Measurements from ENCODE around the gene ZDHHC18. TPM values are rescaled to one million over a fixed set of nuclear protein-coding genes. Genes with fewer than 3 reads are reported as not detected.

Gene ZDHHC18
- polyA plus RNA-seq, 2 donors = 14.4 to 15.0 TPM

DNA sequence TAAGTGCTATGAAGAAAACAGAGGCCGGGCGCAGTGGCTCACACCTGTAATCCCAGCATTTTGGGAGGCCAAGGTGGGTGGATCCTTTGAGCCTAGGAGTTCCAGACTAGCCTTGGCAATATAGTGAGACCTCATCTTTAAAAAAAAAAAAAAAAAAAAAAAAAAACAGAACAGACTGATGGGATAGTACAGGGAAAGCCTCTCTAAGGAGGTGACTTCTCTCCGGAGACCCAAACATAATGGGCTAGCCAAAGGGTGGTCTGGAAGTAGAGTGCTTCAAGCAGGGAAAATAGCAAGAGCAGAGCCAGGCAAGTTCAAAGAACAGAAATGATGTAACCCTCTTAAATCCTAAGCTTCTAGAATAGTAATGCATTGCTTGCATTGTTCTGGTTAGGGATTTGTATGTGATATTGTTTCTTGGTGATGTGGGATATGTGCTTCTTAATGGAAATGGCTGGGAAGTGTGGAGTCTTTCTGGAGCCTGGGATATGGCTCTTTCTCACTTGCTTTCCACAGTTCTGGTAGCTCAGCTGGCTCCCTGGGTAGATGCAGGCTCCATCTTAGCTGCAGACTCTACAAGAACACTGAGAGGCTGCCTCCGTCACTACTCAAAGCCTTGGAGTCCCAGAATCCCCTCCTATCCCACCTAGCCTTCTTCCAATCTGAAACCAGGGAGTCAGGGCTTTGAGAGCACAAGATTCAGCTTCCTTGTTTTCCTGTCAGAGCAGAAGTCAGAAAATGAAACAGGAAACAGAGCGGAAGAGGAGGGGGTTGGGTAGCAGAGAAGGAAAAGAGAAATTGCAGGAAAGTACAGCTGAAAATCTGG lies 40.7 kb upstream of the ZDHHC18 start:
- H3K4me3 ChIP-seq (ENCODE audit: low read depth in 1 of 2, low read length in 2 of 2) = no peak overlapping the region
- H3K27me3 ChIP-seq (ENCODE audit: control insufficient read depth in 1 of 2, insufficient read depth in 2 of 2, low read length in 2 of 2) = no peaks in the 10 kb centered on the region
- no peaks in the 10 kb centered on the region for H3K36me3 ChIP-seq (ENCODE audit: control insufficient read depth in 2 of 2, insufficient read depth in 2 of 2, low read length in 1 of 2)
- no peaks in the 10 kb centered on the region for H3K9me3 ChIP-seq (ENCODE audit: control insufficient read depth in 2 of 2, insufficient read depth in 1 of 2, low read depth in 1 of 2, low read length in 1 of 2)
- H3K4me1 ChIP-seq (ENCODE audit: control insufficient read depth in 2 of 2, insufficient read depth in 2 of 2, low read length in 1 of 2) = peaks cover 0 to 9% of the 10 kb centered on the region in 2 donors
- H3K27ac ChIP-seq (ENCODE audit: low read depth in 2 of 2, low read length in 1 of 2) = peak overlapping the region; percentile 93 to 98
- WGBS, 2 donors = 74 to 79% methylated on average over 5 of the region's 5 CpGs

DNA sequence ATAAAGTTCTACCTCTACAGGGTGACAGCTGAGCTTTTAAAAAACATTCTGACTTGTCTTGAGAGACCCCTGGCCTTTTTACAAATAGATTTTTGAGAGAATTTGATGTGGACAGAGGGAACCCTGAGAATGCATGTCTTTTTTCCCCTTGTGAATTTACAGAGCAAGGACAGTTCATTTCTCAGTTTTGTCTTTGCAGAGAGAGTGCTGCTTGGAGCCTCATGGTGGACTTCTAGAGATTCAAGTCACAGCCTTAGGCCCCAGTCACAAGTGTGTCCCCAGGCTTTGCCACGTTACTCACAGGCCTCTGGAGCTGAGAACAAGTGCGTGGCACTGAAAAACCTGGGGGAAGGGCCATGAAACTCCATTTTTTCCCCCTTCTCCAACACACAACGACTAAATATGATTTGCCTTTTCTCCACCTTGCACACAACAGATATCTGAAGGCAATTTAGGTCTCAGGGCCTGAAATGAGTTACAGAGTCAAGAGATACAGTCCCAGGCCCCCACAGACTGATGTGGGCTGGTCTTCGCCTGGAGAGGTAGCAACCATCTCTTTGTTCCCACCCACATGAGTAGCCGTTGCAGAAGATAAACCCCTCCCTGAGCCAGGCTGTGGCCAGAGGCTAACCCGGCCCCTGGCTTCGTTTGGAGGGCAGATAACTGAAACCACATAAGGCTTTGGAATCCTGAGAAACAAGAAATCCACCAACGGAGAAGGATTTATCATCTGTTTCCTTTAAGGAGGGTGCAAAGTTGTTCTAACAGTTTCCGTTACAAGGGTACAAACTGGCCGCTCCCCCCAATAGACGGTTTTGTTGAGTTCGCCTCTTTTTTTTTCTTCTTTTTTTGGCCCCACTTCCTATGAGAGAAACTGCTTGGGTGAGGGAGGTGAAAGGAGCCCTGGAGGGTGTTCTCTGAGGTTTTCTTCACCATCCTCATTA lies 39.8 kb upstream of the ZDHHC18 start:
- Histone ChIP-seq H3K27ac (ENCODE audit: low read depth in 2 of 2, low read length in 1 of 2) (peak overlapping the region; percentile 98), H3K36me3 (ENCODE audit: control insufficient read depth in 2 of 2, insufficient read depth in 2 of 2, low read length in 1 of 2) (no peaks in the 10 kb centered on the region), H3K4me3 (ENCODE audit: low read depth in 1 of 2, low read length in 2 of 2) (peak overlapping the region; percentile 74), H3K9me3 (ENCODE audit: control insufficient read depth in 2 of 2, insufficient read depth in 1 of 2, low read depth in 1 of 2, low read length in 1 of 2) (no peaks in the 10 kb centered on the region), H3K27me3 (ENCODE audit: control insufficient read depth in 1 of 2, insufficient read depth in 2 of 2, low read length in 2 of 2) (no peaks in the 10 kb centered on the region), H3K4me1 (ENCODE audit: control insufficient read depth in 2 of 2, insufficient read depth in 2 of 2, low read length in 1 of 2) (peaks cover 0 to 9% of the 10 kb centered on the region in 2 donors)
- 9 to 11% methylated on average over 12 of the region's 12 CpGs for WGBS, 2 donors

GRCh38 chr1:26787381-26787705 lies 39.1 kb upstream of the ZDHHC18 start:
- Histone ChIP-seq H3K36me3 (ENCODE audit: control insufficient read depth in 2 of 2, insufficient read depth in 2 of 2, low read length in 1 of 2) (no peaks in the 10 kb centered on the region), H3K9me3 (ENCODE audit: control insufficient read depth in 2 of 2, insufficient read depth in 1 of 2, low read depth in 1 of 2, low read length in 1 of 2) (no peaks in the 10 kb centered on the region), H3K4me1 (ENCODE audit: control insufficient read depth in 2 of 2, insufficient read depth in 2 of 2, low read length in 1 of 2) (peaks cover 0 to 9% of the 10 kb centered on the region in 2 donors), H3K27ac (ENCODE audit: low read depth in 2 of 2, low read length in 1 of 2) (peak overlapping the region; percentile 98), H3K27me3 (ENCODE audit: control insufficient read depth in 1 of 2, insufficient read depth in 2 of 2, low read length in 2 of 2) (no peaks in the 10 kb centered on the region), H3K4me3 (ENCODE audit: low read depth in 1 of 2, low read length in 2 of 2) (peak overlapping the region; percentile 74)
- WGBS, 2 donors = 1% methylated on average over 11 of the region's 11 CpGs

DNA sequence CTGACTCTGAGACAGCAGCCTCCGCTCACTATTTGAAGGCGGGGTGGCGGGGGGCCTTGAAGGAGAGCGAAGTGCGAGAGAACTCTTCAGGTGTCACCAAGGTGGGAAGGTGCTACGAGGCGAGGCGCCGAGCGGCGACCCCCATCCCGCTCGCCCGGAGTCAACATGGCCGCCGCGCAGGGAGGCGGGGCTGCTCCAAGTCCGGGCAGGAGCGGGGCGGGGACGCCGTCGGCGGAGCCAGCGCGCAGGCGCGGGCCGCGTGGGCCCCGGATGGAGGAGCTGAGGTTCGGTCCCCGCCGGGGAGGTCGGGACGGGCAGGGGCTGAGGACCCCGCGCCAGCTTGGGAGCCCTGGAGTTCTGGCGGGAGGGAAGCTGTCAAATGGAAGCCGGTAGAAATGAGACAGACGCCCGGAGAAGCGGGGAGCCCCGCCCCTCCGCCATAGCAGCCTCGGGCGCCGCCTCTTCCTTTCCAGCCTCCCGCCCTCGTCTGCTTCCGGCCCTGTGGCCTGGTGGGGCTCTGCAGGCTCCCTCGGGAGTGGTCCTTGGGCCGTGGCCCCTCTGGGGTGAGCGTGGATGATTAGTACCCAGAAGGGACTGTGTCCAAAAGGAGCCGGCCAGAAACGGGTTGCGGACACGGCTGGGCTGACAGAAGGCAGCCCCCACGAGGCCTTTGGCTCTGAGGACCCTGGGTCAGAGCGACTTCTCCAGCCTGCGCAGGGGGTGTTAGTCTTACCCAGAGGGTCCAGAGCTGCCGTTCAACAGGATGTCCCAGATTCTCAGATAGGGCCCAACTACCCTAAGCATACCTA lies 38.6 kb upstream of the ZDHHC18 start, which contains the start of gene PIGV:
TSS of gene PIGV (plus strand) at position 245 of the 809 bp plus-strand sequence. CDS start 2,866 bp downstream, outside the sequence.
- Histone ChIP-seq H3K4me3 (ENCODE audit: low read depth in 1 of 2, low read length in 2 of 2) (peak within 1 kb of the TSS; percentile 74), H3K36me3 (ENCODE audit: control insufficient read depth in 2 of 2, insufficient read depth in 2 of 2, low read length in 1 of 2) (no peaks in the 10 kb centered on the region), H3K27ac (ENCODE audit: low read depth in 2 of 2, low read length in 1 of 2) (peak within 1 kb of the TSS; percentile 98), H3K4me1 (ENCODE audit: control insufficient read depth in 2 of 2, insufficient read depth in 2 of 2, low read length in 1 of 2) (peaks cover 0 to 9% of the 10 kb centered on the region in 2 donors), H3K9me3 (ENCODE audit: control insufficient read depth in 2 of 2, insufficient read depth in 1 of 2, low read depth in 1 of 2, low read length in 1 of 2) (no peaks in the 10 kb centered on the region), H3K27me3 (ENCODE audit: control insufficient read depth in 1 of 2, insufficient read depth in 2 of 2, low read length in 2 of 2) (no peaks in the 10 kb centered on the region)
- WGBS, 2 donors = 0% methylated on average over 54 to 63 of the region's 63 CpGs

GRCh38 chr1:26788515-26788785 lies 38.0 kb upstream of the ZDHHC18 start:
- 1 to 2% methylated on average over 10 of the region's 10 CpGs for WGBS, 2 donors
- Histone ChIP-seq H3K27me3 (ENCODE audit: control insufficient read depth in 1 of 2, insufficient read depth in 2 of 2, low read length in 2 of 2) (no peaks in the 10 kb centered on the region), H3K36me3 (ENCODE audit: control insufficient read depth in 2 of 2, insufficient read depth in 2 of 2, low read length in 1 of 2) (no peaks in the 10 kb centered on the region), H3K9me3 (ENCODE audit: control insufficient read depth in 2 of 2, insufficient read depth in 1 of 2, low read depth in 1 of 2, low read length in 1 of 2) (no peaks in the 10 kb centered on the region), H3K4me3 (ENCODE audit: low read depth in 1 of 2, low read length in 2 of 2) (peak overlapping the region; percentile 74), H3K27ac (ENCODE audit: low read depth in 2 of 2, low read length in 1 of 2) (peak overlapping the region; percentile 98), H3K4me1 (ENCODE audit: control insufficient read depth in 2 of 2, insufficient read depth in 2 of 2, low read length in 1 of 2) (peaks cover 0 to 9% of the 10 kb centered on the region in 2 donors)

DNA sequence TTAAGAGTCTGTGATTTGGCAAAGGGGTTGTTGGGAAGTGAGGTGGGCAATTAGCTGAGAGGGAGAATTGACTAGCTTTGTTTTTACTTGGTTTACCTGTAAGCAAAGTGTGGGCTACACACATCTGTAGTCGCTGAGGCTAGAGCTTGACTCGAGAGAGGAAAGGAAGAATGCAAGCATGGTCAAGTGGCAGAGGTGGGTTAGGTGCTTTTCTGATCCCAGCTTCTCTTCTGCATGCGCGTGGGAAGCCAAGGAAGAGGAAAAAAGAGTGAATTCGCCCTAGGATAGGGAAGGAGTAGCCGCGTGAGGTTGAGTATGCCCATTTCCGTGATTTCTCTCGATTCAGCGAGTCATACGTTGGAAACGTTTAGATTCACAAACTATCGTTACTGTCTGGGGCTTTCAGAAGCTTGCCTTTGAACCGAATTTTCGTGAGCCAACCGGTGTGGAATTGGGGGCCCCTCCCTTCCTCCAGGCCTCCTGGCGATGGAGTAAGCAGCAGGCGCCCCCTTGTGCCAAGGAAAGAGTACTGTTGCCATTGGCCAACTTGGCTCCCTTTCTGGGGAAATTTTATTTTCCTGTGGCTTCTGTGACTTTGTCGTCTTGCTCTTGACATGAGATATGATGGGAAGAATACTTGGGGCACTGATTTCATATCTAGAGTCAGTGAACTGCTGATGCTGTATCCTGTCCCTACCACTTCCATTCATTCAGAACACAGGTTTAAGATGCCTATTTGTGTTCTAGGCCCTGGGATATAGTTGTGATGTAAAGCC lies 37.5 kb upstream of the ZDHHC18 start:
- Histone ChIP-seq H3K36me3 (ENCODE audit: control insufficient read depth in 2 of 2, insufficient read depth in 2 of 2, low read length in 1 of 2) (peaks cover 0 to 1% of the 10 kb centered on the region in 2 donors), H3K9me3 (ENCODE audit: control insufficient read depth in 2 of 2, insufficient read depth in 1 of 2, low read depth in 1 of 2, low read length in 1 of 2) (no peaks in the 10 kb centered on the region), H3K27ac (ENCODE audit: low read depth in 2 of 2, low read length in 1 of 2) (peak overlapping the region; percentile 98), H3K27me3 (ENCODE audit: control insufficient read depth in 1 of 2, insufficient read depth in 2 of 2, low read length in 2 of 2) (no peaks in the 10 kb centered on the region), H3K4me3 (ENCODE audit: low read depth in 1 of 2, low read length in 2 of 2) (peak overlapping the region; percentile 74), H3K4me1 (ENCODE audit: control insufficient read depth in 2 of 2, insufficient read depth in 2 of 2, low read length in 1 of 2) (peaks cover 0 to 6% of the 10 kb centered on the region in 2 donors)
- WGBS, 2 donors = 0 to 1% methylated on average over 19 of the region's 19 CpGs

DNA sequence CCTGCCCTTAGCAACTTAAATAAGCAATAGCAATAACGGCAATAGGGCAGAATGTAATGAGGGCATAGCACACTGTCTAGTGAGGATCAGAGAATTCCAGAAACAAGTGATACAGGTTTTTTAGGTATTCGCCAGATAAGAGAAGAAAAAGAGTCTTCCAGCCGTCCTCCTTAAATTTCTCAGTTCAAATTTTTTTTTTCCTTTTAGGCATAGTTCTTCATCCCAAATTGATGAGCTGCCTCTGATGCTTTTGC lies 36.9 kb upstream of the ZDHHC18 start:
- 62 to 64% methylated on average over 3 of the region's 3 CpGs for WGBS, 2 donors
- peaks cover 0 to 7% of the 10 kb centered on the region in 2 donors for H3K36me3 ChIP-seq (ENCODE audit: control insufficient read depth in 2 of 2, insufficient read depth in 2 of 2, low read length in 1 of 2)
- no peaks in the 10 kb centered on the region for H3K9me3 ChIP-seq (ENCODE audit: control insufficient read depth in 2 of 2, insufficient read depth in 1 of 2, low read depth in 1 of 2, low read length in 1 of 2)
- peaks cover 0 to 5% of the 10 kb centered on the region in 2 donors for H3K4me1 ChIP-seq (ENCODE audit: control insufficient read depth in 2 of 2, insufficient read depth in 2 of 2, low read length in 1 of 2)
- no peak overlapping the region for H3K4me3 ChIP-seq (ENCODE audit: low read depth in 1 of 2, low read length in 2 of 2)
- H3K27me3 ChIP-seq (ENCODE audit: control insufficient read depth in 1 of 2, insufficient read depth in 2 of 2, low read length in 2 of 2) = no peaks in the 10 kb centered on the region
- no peak overlapping the region for H3K27ac ChIP-seq (ENCODE audit: low read depth in 2 of 2, low read length in 1 of 2)

- Histone ChIP-seq H3K4me1 (ENCODE audit: control insufficient read depth in 2 of 2, insufficient read depth in 2 of 2, low read length in 1 of 2) (peaks cover 0 to 5% of the 10 kb centered on the region in 2 donors), H3K27ac (ENCODE audit: low read depth in 2 of 2, low read length in 1 of 2) (no peak overlapping the region)
- 70% methylated on average over 4 of the region's 4 CpGs for WGBS, 2 donors
Measured at GRCh38 chr1:26789931-26790330, 36.6 kb upstream of the ZDHHC18 start.

GRCh38 chr1:26790551-26790953 lies 35.9 kb upstream of the ZDHHC18 start:
- Histone ChIP-seq H3K27me3 (ENCODE audit: control insufficient read depth in 1 of 2, insufficient read depth in 2 of 2, low read length in 2 of 2) (no peaks in the 10 kb centered on the region), H3K4me1 (ENCODE audit: control insufficient read depth in 2 of 2, insufficient read depth in 2 of 2, low read length in 1 of 2) (peaks cover 0 to 5% of the 10 kb centered on the region in 2 donors), H3K4me3 (ENCODE audit: low read depth in 1 of 2, low read length in 2 of 2) (no peak overlapping the region), H3K36me3 (ENCODE audit: control insufficient read depth in 2 of 2, insufficient read depth in 2 of 2, low read length in 1 of 2) (peaks cover 4 to 10% of the 10 kb centered on the region in 2 donors), H3K9me3 (ENCODE audit: control insufficient read depth in 2 of 2, insufficient read depth in 1 of 2, low read depth in 1 of 2, low read length in 1 of 2) (no peaks in the 10 kb centered on the region), H3K27ac (ENCODE audit: low read depth in 2 of 2, low read length in 1 of 2) (no peak overlapping the region)
- WGBS, 2 donors = 67 to 69% methylated on average over 5 of the region's 5 CpGs

More at GRCh38 chr1:26789931-26790330, 36.6 kb upstream of the ZDHHC18 start:
- H3K9me3 ChIP-seq (ENCODE audit: control insufficient read depth in 2 of 2, insufficient read depth in 1 of 2, low read depth in 1 of 2, low read length in 1 of 2) = no peaks in the 10 kb centered on the region
- no peaks in the 10 kb centered on the region for H3K27me3 ChIP-seq (ENCODE audit: control insufficient read depth in 1 of 2, insufficient read depth in 2 of 2, low read length in 2 of 2)
- peaks cover 0 to 10% of the 10 kb centered on the region in 2 donors for H3K36me3 ChIP-seq (ENCODE audit: control insufficient read depth in 2 of 2, insufficient read depth in 2 of 2, low read length in 1 of 2)
- H3K4me3 ChIP-seq (ENCODE audit: low read depth in 1 of 2, low read length in 2 of 2) = no peak overlapping the region

Data from esophagus (tissue), 2 donors.